Activated CD8-positive, alpha-beta memory T cell treated with anti-CD3 and anti-CD28 coated beads, Interleukin-2, amount 10 ng/mL, durations not matched to agents 7 days and 5 days (primary cell): Measurements from ENCODE around the gene CELSR2. TPM values are rescaled to one million over a fixed set of nuclear protein-coding genes. Genes with fewer than 3 reads are reported as not detected.

Experiments used
- ATAC-seq: fragments of 150-1000 bp; cut with Tn5 transposase; one replicate; pipeline ENCODE4 v1.10.0; 2021; ENCODE audit warnings: moderate library complexity
- CTCF ChIA-PET: fragments of 350-600 bp; sonication (Branson Sonifier 250); formaldehyde crosslinking; loops from one replicate; lab custom pipeline; 2021; ENCODE audit warnings: antibody characterized with exemption; lab: Charles Lee
- DNase-seq: peaks from one replicate; pipeline ENCODE4 v3.0.0-alpha.2; 2020
- H3K27ac Mint-ChIP-seq: one replicate; pipeline ENCODE4 v1.8.0; 2021; ENCODE audit warnings: mild to moderate bottlenecking, mixed read lengths
- H3K27me3 Mint-ChIP-seq: one replicate; pipeline ENCODE4 v1.8.0; 2021; ENCODE audit warnings: mixed read lengths
- H3K36me3 Mint-ChIP-seq: one replicate; pipeline ENCODE4 v1.8.0; 2021; ENCODE audit warnings: mild to moderate bottlenecking, mixed read lengths
- H3K4me1 Mint-ChIP-seq: one replicate; pipeline ENCODE4 v1.8.0; 2021; ENCODE audit warnings: mixed read lengths
- H3K4me3 Mint-ChIP-seq: one replicate; pipeline ENCODE4 v1.8.0; 2021; ENCODE audit warnings: mild to moderate bottlenecking, moderate library complexity, mixed read lengths
- H3K9me3 Mint-ChIP-seq: one replicate; pipeline ENCODE4 v1.8.0; 2022; ENCODE audit warnings: low read depth, mixed read lengths
- total RNA-seq, 2 experiments: library from RNA; stranded (reverse); gene quantifications; one replicate each; pipeline ENCODE4 v1.2.3, GENCODE V29; 2021

The CELSR2 gene
- total RNA-seq, 2 experiments from 2014 or later: 3.3 to 4.0 TPM

DNA sequence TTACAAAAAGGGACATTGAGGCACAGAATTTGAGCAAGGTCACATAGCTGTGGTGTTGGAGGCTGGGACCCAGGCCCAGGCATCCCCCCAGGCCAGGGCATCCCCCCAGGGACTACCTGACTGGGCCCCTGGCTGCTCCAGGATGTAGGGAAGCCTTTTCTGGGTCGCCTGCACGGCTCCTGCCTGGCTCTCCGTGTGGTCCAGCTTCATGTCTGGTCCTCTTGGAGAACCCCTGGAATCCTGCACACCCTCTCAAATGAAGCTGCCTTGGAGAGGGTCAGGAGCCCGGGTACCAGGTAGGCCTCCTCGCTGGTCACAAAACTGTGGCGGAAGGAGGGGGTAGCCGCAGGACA is 919 bp upstream of the CELSR2 start:
- Mint-ChIP-seq H3K4me3 (no peak overlapping the region), H3K27me3 (peaks cover 28% of the 10 kb centered on the region), H3K4me1 (peaks cover 6% of the 10 kb centered on the region), H3K27ac (no peak overlapping the region), H3K9me3 (no peaks in the 10 kb centered on the region), H3K36me3 (no peaks in the 10 kb centered on the region)
- ATAC-seq (no peak), DNase-seq (no peak)
- CTCF ChIA-PET: interaction anchor here (1.3 to 2.1 kb wide), 2 partner anchors 9 to 150 kb away, joined by 4 read pairs; partner anchors contain the start of gene SORT1

DNA sequence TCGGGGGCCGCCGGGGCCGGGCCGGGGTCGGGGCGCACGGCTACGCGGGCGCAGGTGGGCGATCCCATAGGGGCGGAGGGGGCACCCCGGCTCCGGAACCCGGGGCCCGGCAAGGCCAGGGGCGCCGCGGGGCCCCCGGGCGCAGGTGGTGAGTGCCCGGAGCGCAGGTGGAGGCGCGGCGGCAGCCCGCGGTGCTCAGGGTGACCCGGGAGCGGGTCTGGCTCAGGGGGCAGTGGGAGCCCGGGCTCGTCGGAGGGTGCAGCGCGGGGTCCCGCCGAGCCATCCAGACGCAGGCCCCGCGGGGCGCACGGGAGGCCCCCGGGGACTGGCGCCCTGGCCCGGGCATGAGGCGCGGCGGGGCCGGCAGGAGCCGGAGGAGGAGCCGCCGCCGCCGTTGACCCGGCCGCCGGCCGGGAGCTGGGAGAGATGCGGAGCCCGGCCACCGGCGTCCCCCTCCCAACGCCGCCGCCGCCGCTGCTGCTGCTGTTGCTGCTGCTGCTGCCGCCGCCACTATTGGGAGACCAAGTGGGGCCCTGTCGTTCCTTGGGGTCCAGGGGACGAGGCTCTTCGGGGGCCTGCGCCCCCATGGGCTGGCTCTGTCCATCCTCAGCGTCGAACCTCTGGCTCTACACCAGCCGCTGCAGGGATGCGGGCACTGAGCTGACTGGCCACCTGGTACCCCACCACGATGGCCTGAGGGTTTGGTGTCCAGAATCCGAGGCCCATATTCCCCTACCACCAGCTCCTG is 489 bp downstream of the CELSR2 start:
- H3K4me3 Mint-ChIP-seq: peak overlapping the region; percentile 51
- ATAC-seq (peak; percentile 57), DNase-seq (no peak)
- no peaks in the 10 kb centered on the region for H3K9me3 Mint-ChIP-seq
- peaks cover 21% of the 10 kb centered on the region for H3K27me3 Mint-ChIP-seq
- CTCF ChIA-PET: interaction anchor here (0.6 to 2.1 kb wide), 6 partner anchors 11 to 283 kb away, joined by 3 to 8 read pairs (median 4); partner anchors contain the start of gene SORT1
- no peak overlapping the region for H3K27ac Mint-ChIP-seq
- H3K36me3 Mint-ChIP-seq: no peaks in the 10 kb centered on the region
- peaks cover 6% of the 10 kb centered on the region for H3K4me1 Mint-ChIP-seq

DNA sequence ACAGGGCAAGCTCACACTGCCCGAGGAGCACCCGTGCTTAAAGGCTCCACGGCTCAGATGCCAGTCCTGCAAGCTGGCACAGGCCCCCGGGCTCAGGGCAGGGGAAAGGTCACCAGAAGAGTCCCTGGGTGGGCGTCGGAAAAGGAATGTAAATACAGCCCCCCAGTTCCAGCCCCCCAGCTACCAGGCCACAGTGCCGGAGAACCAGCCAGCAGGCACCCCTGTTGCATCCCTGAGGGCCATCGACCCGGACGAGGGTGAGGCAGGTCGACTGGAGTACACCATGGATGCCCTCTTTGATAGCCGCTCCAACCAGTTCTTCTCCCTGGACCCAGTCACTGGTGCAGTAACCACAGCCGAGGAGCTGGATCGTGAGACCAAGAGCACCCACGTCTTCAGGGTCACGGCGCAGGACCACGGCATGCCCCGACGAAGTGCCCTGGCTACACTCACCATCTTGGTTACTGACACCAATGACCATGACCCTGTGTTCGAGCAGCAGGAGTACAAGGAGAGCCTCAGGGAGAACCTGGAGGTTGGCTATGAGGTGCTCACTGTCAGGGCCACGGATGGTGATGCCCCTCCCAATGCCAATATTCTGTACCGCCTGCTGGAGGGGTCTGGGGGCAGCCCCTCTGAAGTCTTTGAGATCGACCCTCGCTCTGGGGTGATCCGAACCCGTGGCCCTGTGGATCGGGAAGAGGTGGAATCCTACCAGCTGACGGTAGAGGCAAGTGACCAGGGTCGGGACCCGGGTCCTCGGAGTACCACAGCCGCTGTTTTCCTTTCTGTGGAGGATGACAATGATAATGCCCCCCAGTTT is 1.3 kb downstream of the CELSR2 start:
- Mint-ChIP-seq H3K4me3 (peak overlapping the region; percentile 51), H3K27me3 (peaks cover 20% of the 10 kb centered on the region), H3K4me1 (peaks cover 6% of the 10 kb centered on the region), H3K27ac (no peak overlapping the region), H3K9me3 (no peaks in the 10 kb centered on the region), H3K36me3 (no peaks in the 10 kb centered on the region)
- no peak for ATAC-seq
- DNase-seq: no peak
- CTCF ChIA-PET: interaction anchor here (1.0 to 2.1 kb wide), 3 partner anchors 11 to 282 kb away, joined by 3 to 8 read pairs (median 4); no protein-coding TSS in a partner anchor

DNA sequence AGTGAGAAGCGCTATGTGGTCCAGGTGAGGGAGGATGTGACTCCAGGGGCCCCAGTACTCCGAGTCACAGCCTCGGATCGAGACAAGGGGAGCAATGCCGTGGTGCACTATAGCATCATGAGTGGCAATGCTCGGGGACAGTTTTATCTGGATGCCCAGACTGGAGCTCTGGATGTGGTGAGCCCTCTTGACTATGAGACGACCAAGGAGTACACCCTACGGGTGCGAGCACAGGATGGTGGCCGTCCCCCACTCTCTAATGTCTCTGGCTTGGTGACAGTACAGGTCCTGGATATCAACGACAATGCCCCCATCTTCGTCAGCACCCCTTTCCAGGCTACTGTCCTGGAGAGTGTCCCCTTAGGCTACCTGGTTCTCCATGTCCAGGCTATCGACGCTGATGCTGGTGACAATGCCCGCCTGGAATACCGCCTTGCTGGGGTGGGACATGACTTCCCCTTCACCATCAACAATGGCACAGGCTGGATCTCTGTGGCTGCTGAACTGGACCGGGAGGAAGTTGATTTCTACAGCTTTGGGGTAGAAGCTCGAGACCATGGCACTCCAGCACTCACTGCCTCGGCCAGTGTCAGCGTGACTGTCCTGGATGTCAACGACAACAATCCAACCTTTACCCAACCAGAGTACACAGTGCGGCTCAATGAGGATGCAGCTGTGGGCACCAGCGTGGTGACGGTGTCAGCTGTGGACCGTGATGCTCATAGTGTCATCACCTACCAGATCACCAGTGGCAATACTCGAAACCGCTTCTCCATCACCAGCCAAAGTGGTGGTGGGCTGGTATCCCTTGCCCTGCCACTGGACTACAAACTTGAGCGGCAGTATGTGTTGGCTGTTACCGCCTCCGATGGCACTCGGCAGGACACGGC is 2.2 kb downstream of the CELSR2 start:
- Mint-ChIP-seq H3K36me3 (no peaks in the 10 kb centered on the region), H3K4me3 (no peak overlapping the region), H3K27me3 (peaks cover 18% of the 10 kb centered on the region), H3K9me3 (no peaks in the 10 kb centered on the region), H3K4me1 (peaks cover 6% of the 10 kb centered on the region), H3K27ac (no peak overlapping the region)
- CTCF ChIA-PET: interaction anchor here (2.1 kb wide), 1 partner anchor 281 kb away, joined by 8 read pairs; no protein-coding TSS in a partner anchor
- ATAC-seq (no peak), DNase-seq (no peak)

DNA sequence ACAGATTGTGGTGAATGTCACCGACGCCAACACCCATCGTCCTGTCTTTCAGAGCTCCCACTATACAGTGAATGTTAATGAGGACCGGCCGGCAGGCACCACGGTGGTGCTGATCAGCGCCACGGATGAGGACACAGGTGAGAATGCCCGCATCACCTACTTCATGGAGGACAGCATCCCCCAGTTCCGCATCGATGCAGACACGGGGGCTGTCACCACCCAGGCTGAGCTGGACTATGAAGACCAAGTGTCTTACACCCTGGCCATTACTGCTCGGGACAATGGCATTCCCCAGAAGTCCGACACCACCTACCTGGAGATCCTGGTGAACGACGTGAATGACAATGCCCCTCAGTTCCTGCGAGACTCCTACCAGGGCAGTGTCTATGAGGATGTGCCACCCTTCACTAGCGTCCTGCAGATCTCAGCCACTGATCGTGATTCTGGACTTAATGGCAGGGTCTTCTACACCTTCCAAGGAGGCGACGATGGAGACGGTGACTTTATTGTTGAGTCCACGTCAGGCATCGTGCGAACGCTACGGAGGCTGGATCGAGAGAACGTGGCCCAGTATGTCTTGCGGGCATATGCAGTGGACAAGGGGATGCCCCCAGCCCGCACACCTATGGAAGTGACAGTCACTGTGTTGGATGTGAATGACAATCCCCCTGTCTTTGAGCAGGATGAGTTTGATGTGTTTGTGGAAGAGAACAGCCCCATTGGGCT is 3.0 kb downstream of the CELSR2 start:
- H3K27ac Mint-ChIP-seq: no peak overlapping the region
- H3K36me3 Mint-ChIP-seq: no peaks in the 10 kb centered on the region
- no peak overlapping the region for H3K4me3 Mint-ChIP-seq
- H3K9me3 Mint-ChIP-seq: no peaks in the 10 kb centered on the region
- DNase-seq: no peak
- CTCF ChIA-PET: interaction anchor here (1.4 kb wide), 1 partner anchor 148 kb away, joined by 3 read pairs; no protein-coding TSS in a partner anchor
- H3K27me3 Mint-ChIP-seq: peaks cover 14% of the 10 kb centered on the region
- no peak for ATAC-seq
- H3K4me1 Mint-ChIP-seq: peaks cover 6% of the 10 kb centered on the region

DNA sequence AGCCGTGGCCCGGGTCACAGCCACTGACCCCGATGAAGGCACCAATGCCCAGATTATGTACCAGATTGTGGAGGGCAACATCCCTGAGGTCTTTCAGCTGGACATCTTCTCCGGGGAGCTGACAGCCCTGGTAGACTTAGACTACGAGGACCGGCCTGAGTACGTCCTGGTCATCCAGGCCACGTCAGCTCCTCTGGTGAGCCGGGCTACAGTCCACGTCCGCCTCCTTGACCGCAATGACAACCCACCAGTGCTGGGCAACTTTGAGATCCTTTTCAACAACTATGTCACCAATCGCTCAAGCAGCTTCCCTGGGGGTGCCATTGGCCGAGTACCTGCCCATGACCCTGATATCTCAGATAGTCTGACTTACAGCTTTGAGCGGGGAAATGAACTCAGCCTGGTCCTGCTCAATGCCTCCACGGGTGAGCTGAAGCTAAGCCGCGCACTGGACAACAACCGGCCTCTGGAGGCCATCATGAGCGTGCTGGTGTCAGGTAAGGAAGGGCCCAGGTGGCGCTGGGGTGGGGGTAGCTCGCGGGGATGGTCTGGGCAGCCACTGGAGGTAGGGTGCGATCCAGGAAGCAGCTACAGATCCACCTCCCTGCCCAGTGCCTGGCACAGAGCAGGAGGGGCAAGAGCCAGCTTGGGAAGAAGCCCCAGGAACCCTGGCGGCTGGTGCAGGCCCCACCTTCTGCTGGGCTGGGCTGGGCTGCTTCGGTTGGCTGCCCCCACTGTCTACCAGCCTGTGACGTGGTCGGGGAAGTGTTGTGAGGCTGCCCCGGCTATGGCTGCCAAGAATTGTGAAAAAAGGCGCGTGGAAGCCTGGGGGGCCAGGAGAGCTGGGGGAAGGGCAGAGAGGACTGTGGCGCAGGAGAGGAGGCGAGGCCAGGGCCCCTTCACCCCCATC is 3.8 kb downstream of the CELSR2 start:
- H3K9me3 Mint-ChIP-seq: no peaks in the 10 kb centered on the region
- no peaks in the 10 kb centered on the region for H3K36me3 Mint-ChIP-seq
- H3K4me3 Mint-ChIP-seq: no peak overlapping the region
- H3K27ac Mint-ChIP-seq: no peak overlapping the region
- no peak for DNase-seq
- peaks cover 11% of the 10 kb centered on the region for H3K27me3 Mint-ChIP-seq
- CTCF ChIA-PET: interaction anchor here (0.8 to 2.9 kb wide), 5 partner anchors 12 to 153 kb away, joined by 3 to 15 read pairs (median 3); no protein-coding TSS in a partner anchor
- no peak for ATAC-seq
- H3K4me1 Mint-ChIP-seq: peaks cover 6% of the 10 kb centered on the region

DNA sequence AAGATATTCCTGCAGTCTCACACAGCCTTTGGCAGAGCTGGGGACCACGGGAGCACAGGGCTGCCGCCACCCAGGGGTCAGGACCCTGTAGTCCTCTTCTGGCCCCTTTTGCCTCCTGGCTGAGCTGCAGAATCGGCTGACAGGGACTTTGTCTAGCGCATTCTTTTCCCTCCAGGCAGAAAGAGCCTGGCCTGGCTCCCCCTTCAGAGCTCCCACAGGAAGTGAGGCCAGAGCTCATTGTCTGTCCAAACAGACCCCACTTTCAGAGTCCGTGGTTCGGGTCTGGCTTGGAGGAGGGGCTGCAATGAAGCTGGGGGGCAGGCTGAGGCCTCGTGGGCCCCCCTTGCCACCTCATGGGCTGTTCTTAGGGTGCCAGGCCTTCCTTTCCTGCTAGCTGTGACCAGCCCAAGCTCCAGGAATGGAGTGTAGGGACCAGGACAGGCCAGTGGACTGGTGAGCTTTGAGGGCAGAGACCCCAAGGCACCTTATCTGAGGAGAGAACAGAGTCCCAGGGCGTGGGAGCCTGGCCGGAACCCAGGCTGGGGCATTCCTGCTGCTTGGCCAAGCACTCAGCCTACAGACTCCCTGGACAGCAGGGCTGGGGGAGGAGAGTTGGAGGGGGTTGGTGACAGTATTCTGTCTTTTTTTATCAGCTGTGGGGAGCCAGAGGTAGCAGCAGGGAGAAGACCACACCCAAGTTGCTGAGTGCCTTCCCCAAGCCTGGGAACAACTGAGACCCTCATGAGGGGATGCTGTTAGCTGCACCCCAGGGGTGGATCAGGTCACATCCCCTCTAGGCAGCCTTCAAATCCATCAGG is 4.7 kb downstream of the CELSR2 start:
- no peaks in the 10 kb centered on the region for H3K36me3 Mint-ChIP-seq
- H3K9me3 Mint-ChIP-seq: no peaks in the 10 kb centered on the region
- no peak for ATAC-seq
- H3K4me3 Mint-ChIP-seq: no peak overlapping the region
- peaks cover 10% of the 10 kb centered on the region for H3K27me3 Mint-ChIP-seq
- H3K4me1 Mint-ChIP-seq: peaks cover 3% of the 10 kb centered on the region
- no peak overlapping the region for H3K27ac Mint-ChIP-seq
- no peak for DNase-seq
- CTCF ChIA-PET: interaction anchor here (0.6 to 2.9 kb wide), 7 partner anchors 11 to 152 kb away, joined by 3 to 15 read pairs (median 3); partner anchors contain the start of gene SORT1

DNA sequence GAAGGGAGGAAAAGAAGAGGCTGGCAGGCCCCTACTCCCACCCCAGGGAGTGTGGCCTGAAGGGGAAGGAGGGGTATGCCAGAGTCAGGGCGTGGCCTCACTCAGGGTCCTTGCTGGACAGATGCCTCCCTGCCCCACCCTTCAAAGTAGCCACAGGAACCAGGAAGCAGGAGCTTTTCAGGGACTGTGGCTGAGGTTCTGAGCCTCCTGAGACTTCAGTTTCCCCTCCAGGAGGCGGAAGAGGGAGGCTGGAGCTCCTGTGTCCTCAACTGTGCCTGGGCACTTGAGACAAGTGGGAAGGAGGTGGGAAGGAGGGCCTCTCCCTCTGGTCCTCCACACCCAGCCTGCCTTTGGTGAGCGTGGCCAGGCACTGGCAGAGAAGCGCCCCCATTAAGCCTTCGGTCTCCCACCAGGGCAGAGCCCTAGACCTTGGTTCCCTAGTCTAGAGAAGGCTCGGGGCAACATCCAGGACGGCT is 5.3 kb downstream of the CELSR2 start:
- Mint-ChIP-seq H3K9me3 (no peaks in the 10 kb centered on the region), H3K36me3 (no peaks in the 10 kb centered on the region), H3K4me1 (no peaks in the 10 kb centered on the region), H3K27ac (no peak overlapping the region), H3K4me3 (no peak overlapping the region), H3K27me3 (peaks cover 10% of the 10 kb centered on the region)
- CTCF ChIA-PET: interaction anchor here (0.6 to 2.9 kb wide), 6 partner anchors 10 to 278 kb away, joined by 3 to 15 read pairs (median 4); partner anchors contain the start of gene SORT1
- DNase-seq (no peak), ATAC-seq (no peak)

DNA sequence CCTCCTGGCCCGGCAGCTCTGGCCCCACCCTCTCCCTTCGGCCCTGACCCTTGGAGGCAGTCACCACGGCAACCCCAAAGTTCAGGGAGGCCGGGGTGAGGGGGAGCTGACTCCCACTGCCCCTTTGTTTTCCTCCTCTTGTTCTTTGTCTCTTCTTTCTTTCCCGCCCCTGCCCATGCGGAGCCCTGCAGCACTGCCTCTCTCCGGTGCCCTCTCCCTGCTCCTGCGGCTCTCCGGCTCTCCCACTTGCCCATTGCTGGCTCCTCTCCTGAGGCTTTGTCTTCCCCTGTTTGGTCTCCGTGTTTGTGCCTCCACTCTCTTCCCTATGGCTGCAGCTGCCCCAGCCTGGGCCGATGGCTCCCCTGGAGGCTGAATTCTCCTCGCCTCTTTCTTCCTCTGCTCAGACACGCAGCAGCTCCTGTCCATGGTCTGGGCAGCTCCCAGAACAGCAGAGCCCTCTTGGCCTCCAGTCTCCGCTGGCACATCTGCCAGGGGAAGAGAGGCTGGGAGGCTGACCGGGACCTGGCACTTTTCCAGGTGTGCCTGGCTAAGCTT is 5.8 kb downstream of the CELSR2 start:
- H3K36me3 Mint-ChIP-seq: no peaks in the 10 kb centered on the region
- DNase-seq (no peak), ATAC-seq (no peak)
- H3K27ac Mint-ChIP-seq: no peak overlapping the region
- no peak overlapping the region for H3K4me3 Mint-ChIP-seq
- H3K27me3 Mint-ChIP-seq: peaks cover 8% of the 10 kb centered on the region
- CTCF ChIA-PET: interaction anchor here (0.9 to 2.9 kb wide), 5 partner anchors 10 to 277 kb away, joined by 3 to 15 read pairs (median 4); partner anchors contain the start of gene SORT1
- H3K9me3 Mint-ChIP-seq: no peaks in the 10 kb centered on the region
- H3K4me1 Mint-ChIP-seq: no peaks in the 10 kb centered on the region

DNA sequence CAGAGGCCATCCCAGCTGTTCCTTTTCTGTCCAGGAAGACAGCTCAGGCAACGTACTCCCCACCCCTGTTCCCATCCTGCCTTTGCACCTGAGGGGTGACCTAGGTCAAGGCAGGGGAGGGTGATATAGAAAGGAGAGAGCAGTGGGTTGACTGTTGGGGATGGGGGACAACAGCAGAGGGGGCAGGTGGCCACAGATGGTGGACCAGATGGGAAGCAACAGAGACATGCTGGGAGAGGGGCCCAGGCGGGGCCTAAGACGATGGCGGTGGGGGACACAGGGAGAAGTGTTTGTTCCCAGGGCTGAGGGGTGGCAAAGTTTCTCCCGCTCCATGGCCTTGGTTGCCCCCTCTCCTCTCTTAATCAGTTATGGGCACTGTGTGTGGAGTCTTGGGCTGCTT is 6.3 kb downstream of the CELSR2 start:
- Mint-ChIP-seq H3K27me3 (peaks cover 3% of the 10 kb centered on the region), H3K36me3 (no peaks in the 10 kb centered on the region), H3K27ac (no peak overlapping the region), H3K9me3 (no peaks in the 10 kb centered on the region), H3K4me3 (no peak overlapping the region), H3K4me1 (no peaks in the 10 kb centered on the region)
- DNase-seq (no peak), ATAC-seq (no peak)
- CTCF ChIA-PET: interaction anchor here (1.0 to 2.9 kb wide), 3 partner anchors 9 to 144 kb away, joined by 4 to 15 read pairs (median 5); partner anchors contain the start of gene SORT1
